ENCODE measurements around the gene PRR32.
"Not testable (repeated sequence)": the region's sequence is repeated elsewhere in the genome, so short reads cannot be mapped to it uniquely, and the experiment has no call there.

The PRR32 gene, protein sequence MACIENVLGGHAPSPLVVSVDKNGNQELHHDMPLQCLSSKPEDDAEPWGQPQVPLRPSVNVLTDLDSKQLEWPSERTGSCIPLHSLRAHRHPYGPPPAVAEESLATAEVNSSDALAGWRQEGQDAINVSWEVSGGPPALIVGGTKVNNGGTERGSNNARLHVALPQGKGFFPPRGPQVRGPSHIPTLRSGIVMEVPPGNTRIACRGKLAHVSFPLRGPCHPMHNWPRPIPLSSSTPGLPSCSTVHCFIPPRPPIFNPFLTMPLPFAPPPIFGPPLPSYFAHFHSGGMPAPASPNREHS

DNA sequence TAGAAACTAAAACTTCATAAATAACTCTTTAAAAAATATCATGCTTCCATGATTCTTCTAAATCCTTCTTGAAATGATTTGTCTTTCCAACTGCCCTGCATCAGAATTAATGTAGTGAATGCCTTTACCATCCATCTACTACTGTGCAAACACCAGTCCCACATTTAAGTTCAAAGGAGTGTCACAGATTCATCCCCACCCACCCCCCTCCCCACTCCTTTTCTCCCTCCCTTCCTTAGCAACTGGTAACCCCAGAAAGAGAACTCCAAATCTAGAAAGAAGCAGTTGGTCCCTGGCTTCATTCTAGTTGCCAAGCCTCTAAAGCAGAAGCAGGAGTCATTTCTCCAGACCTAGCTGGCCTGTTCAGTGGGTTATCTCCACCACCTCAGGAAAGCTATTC is at the start of gene PRR32:
PRR32 (plus strand) TSS at position 301 of the 400 bp plus-strand sequence. CDS start 115 bp downstream, outside the sequence.
- DNase-seq (ENCODE audit: low read depth in 1 of 2, low spot score in 1 of 2), result no peak

DNA sequence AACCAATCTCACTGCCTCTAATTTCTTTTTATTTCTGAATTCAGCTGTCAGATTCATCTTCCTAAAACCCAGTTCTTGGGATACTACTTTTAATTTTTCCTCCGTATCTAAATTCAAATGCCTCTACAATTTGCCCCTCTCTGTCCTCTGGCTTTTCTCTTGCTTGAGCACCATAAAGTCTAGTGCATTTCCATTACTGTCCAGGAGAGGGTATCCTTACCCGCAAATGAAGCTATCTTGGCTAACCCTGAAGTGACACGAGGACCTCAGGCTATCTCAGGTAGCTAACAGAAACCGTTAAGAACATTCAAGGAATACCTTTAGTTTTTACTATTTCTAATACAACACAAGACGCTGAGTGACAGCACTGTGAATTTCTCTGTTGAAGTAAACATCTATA is 49.4 kb upstream of the PRR32 start:
- no peak for DNase-seq (ENCODE audit: low read depth in 1 of 2, low spot score in 1 of 2)

DNA sequence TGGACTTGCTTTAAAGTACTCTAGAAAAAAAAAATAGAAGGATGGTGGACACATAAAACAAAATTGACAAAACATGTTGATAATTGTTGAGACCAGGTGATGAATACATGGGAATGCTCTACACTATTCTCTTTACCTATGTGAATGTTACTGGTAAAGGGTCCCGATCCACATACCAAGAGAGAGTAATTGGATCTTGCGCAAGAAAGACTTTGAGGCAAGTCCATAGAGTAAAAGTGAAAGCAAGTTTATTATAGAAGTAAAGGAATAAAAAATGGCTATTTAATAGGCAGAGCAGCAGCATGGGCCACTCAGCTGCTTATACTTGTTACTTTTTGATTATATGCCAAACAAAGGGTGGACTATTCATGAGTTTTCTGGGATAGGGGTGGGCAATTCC is 34.0 kb upstream of the PRR32 start:
- DNase-seq (ENCODE audit: low read depth in 1 of 2, low spot score in 1 of 2), result no peak

DNA sequence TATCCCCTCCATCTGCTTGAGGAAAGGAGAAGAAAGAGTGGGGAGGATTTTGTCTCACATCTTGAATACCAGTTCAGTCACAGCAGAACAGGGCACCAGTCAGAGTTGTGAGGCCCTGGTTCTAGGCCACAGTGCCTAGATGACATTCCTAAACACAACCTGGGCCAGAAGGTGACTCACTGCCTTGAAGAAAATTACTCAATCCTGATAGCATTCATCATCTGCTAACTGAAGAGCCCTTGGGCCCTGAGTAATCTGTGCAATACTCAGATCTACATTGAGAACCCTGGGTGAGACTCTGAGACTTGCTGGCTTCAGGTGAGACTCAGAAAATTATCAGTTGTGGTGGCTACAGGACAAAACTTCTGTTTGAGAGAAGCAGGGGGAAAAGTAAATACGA is 20.5 kb upstream of the PRR32 start:
- no peak for DNase-seq (ENCODE audit: low read depth in 1 of 2, low spot score in 1 of 2)

DNA sequence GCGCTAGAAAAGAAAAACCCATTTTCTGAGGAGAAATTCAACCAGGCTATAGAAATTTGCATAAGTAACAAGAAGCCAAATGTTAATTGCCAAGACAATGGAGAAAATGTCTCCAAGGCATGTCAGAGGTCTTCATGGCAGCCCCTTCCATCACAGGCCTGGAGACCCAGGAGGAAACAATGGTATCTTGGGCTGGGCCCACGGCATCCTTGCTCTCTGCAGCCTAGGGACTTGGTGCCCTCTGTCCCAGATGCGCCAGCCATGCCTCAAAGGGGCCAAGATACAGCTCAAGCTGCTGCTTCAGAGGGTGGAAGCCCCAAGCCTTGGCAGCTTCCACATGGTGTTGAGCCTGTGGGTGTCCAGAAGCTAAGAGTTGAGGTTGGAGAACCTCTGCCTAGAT is 12.7 kb upstream of the PRR32 start:
- not testable (repeated sequence) for DNase-seq (ENCODE audit: low read depth in 1 of 2, low spot score in 1 of 2)

DNA sequence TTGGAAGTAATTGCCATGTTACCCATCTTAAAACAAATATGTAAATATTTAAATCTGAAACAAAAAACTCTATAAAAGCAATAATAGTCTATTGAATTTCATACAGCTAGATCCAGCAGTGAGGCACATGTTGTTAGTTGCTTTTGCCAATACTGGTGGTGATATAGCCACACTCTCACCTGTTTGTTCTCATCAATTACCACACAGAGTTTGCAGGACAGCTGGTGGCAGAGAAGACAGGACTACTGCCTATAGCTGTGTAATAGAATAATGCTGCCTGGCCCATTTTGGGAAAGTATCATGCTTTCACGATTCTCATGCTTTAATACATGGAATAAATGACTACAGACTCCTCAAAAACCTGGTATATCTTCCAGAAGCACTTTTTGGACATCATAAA is 3.7 kb upstream of the PRR32 start:
- no peak for DNase-seq (ENCODE audit: low read depth in 1 of 2, low spot score in 1 of 2)

DNA sequence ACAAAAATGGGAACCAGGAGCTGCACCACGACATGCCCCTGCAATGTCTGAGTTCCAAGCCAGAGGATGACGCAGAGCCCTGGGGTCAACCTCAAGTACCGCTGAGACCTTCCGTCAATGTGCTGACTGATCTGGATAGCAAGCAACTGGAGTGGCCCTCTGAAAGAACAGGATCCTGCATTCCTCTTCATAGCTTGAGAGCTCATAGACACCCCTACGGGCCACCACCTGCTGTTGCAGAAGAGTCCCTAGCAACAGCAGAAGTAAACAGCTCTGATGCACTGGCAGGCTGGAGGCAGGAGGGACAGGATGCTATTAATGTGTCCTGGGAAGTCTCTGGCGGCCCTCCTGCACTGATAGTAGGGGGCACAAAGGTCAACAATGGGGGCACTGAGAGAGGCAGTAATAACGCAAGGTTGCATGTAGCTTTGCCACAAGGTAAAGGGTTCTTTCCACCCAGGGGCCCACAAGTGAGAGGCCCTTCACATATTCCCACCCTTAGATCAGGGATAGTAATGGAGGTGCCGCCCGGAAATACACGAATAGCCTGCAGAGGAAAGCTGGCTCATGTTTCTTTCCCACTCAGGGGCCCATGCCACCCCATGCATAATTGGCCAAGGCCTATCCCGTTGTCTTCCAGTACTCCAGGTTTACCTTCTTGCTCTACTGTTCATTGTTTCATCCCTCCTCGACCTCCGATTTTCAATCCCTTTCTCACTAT is 1.3 kb downstream of the PRR32 start:
- no peak for DNase-seq (ENCODE audit: low read depth in 1 of 2, low spot score in 1 of 2)

DNA sequence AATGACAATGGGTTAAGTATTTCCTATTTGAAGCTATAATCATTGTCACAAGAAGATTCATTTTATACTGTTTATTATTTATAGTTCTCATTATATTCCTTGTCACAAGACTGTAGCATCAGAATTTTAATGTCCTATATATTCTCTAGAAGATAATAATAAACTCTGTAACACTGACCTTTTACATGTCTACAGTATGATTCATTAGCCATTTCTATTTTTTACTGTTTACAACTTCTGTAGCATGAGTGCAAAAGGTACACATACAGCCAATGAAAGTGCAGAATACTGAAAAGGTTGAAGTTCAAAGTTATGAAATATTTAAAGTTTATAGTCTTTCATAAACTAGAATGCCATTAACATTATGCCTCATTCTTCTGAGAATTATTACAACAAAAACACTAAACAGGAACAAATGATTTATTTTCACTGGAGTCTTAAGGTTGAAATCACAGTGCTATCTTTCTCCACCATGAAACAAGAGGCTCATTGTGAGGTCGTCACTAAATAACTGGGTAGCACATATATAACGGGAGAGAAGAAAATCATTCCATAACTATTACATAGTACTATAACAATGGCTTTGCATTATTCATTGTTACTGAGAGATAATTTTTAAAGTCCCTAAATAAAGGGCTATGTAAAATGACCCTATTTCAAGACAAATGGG is 4.9 kb downstream of the PRR32 start:
- DNase-seq (ENCODE audit: low read depth in 1 of 2, low spot score in 1 of 2), result no peak

DNA sequence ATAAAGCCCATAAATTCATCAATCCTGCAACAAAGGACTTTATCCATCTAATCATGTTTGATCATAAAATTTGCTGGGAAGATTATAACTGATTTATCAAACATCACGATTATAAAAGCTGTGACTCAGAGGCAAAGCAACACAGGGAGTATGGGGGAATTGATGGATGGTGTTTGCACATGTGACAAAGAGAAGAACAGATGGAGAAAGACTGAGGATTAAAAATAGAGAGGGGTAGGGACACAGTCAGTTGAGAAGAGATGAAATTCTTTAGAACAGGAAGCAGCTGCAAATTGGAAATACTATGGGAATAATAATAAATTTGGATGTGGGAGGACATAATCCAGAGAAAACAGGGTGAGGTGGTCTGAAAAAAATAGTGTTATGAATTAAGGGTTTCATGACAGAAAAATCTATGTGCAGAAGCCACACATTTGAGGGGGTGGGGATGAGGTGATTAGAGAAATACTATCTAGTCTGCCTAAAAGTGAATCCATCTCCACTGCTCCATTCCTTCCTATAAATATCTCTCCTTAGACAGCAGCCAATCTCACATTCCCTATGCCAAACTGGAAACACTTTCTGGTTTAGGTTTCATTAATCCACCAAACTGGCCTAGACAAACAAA is 6.2 kb downstream of the PRR32 start:
- no peak for DNase-seq (ENCODE audit: low read depth in 1 of 2, low spot score in 1 of 2)

DNA sequence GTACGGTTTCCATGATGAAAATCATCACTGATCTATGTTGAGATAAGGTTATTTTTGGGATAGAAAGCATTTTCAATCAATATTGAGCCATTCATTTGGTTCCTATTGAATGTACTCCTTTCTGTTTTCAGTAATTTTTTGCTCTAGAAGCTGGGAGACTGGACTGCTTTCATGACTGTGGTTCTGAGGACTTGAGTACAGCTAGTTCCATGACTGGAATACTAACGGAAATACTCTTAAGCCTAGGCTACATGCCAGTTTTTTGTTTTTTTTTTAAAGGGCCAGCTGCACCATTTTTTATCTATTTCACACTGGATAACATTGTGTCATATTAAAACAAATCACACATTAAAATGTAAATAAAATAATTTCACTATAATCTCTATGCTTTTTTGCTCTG is 16.7 kb downstream of the PRR32 start:
- DNase-seq (ENCODE audit: low read depth in 1 of 2, low spot score in 1 of 2), result no peak

DNA sequence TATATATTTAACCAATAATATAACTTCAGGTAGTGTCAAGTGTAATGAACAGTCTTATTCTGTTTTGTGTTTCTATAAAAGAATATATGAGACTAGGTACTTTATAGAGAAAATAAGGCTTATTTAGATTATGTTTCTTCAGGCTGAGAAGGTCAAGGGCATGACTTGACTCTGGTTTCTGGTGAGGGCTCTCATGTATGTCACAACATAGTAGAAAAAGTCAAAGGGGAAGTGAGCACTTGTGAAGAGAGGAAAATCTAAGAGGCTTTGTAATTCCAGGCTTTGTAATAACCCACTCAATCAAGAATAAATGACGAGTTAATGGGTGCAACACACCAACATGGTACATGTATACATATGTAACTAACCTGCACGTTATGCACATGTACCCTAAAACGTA is 27.6 kb downstream of the PRR32 start:
- no peak for DNase-seq (ENCODE audit: low read depth in 1 of 2, low spot score in 1 of 2)

DNA sequence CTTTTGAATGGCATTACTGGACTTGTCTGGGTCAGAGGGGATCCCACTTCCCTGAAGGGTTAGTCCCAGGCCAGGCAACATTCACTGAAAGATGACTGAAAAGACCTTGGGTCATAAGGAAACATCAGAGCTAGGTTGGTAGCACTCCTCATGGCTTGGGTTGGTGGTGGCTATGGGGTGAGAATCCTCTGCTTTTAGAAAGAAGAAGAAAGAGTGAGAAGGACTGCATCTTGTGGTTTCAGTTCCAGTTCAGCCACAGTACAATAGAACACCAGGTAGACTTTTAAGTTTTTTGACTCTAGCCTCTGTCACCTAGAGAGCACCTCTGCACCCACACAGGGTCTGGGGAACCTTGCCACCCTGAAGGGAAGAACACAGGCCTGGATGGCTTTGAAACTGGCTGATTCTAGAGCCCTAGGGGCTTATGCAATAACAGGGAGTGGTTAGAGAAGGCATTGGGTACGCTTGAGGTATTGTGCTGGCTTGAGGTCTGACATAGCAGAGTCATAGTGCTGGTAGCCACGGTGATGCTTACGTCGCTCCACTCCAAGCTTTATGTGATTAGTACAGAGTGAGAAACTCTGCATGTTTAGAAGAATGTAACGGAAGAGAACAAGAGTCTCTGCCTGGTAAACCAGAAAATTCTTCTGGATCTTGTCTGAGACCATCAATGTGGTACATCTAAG is 36.5 kb downstream of the PRR32 start:
- no peak for DNase-seq (ENCODE audit: low read depth in 1 of 2, low spot score in 1 of 2)
